A204.1 (cell line): ENCODE results near the gene BBS7.

Experiments used
- FAIRE-seq: peaks from 2 replicates; lab custom pipeline; 2012; peaks lifted over from hg19 to GRCh38; lab: Jason Lieb, UNC

Gene BBS7

GRCh38 chr4:121791481-121791880 is 78.8 kb downstream of the BBS7 start:
- no peak for FAIRE-seq

- FAIRE-seq, result no peak
Observed at GRCh38 chr4:121790976-121791375, 79.3 kb downstream of the BBS7 start.

- FAIRE-seq, result no peak
Observed at GRCh38 chr4:121789960-121790829, 80.1 kb downstream of the BBS7 start.

GRCh38 chr4:121789455-121789854 is 80.8 kb downstream of the BBS7 start:
- no peak for FAIRE-seq

GRCh38 chr4:121788896-121789295 is 81.4 kb downstream of the BBS7 start:
- FAIRE-seq, result no peak

GRCh38 chr4:121786221-121786620 is 84.1 kb downstream of the BBS7 start:
- no peak for FAIRE-seq

GRCh38 chr4:121785479-121785878 is 84.8 kb downstream of the BBS7 start:
- FAIRE-seq, result no peak

- no peak for FAIRE-seq
Observed at GRCh38 chr4:121784975-121785374, 85.3 kb downstream of the BBS7 start.

- no peak for FAIRE-seq
Observed at GRCh38 chr4:121784401-121784800, 85.9 kb downstream of the BBS7 start.

GRCh38 chr4:121783210-121783609 is 87.1 kb downstream of the BBS7 start:
- no peak for FAIRE-seq

- FAIRE-seq, result no peak
Observed at GRCh38 chr4:121778991-121779628, 91.2 kb downstream of the BBS7 start.

- no peak for FAIRE-seq
Observed at GRCh38 chr4:121777625-121778024, 92.6 kb downstream of the BBS7 start.

GRCh38 chr4:121776610-121777401 is 93.5 kb downstream of the BBS7 start:
- FAIRE-seq, result no peak
